Adrenal gland (tissue), 19 donors: ENCODE measurements around the gene UNC93B1. TPM values are rescaled to one million over a fixed set of nuclear protein-coding genes. Genes with fewer than 3 reads are reported as not detected.

ENCODE experiments used
- DNase-seq, 7 donors: peaks; one replicate each; pipeline ENCODE4 v3.0.0-alpha.2; 2019 to 2020
- H3K27ac ChIP-seq, 5 donors: fragments of 200-600 bp; sonication (generic) in 4 of 5; 1 replicate in 3 of 5; 2 replicates in 2 of 5; pipeline versions ENCODE4 v1.5.1 to v1.8.0; 2016 to 2020; ENCODE audit warnings: mild to moderate bottlenecking in 1 of 5
- H3K27me3 ChIP-seq: fragments of 200-600 bp; 2 replicates; pipeline ENCODE4 v1.8.0; 2021
- H3K36me3 ChIP-seq, 2 donors: fragments of 200-600 bp; replicated peaks in 1 of 2; 1 replicate in 1 of 2; 2 replicates in 1 of 2; pipeline versions ENCODE4 v1.5.1 to v1.8.0; 2018 to 2022
- H3K4me1 ChIP-seq, 2 donors: fragments of 200-600 bp; replicated peaks in 1 of 2; 1 replicate in 1 of 2; 2 replicates in 1 of 2; pipeline versions ENCODE4 v1.5.1 to v1.8.0; 2018 to 2021
- H3K4me3 ChIP-seq, 4 donors: fragments of 200-600 bp; sonication (generic) in 3 of 4; one replicate each; pipeline ENCODE4 v1.5.1; 2016 to 2018
- H3K9me3 ChIP-seq, 3 donors: fragments of 200-600 bp; sonication (generic) in 1 of 3; replicated peaks in 1 of 3; 1 replicate in 2 of 3; 2 replicates in 1 of 3; pipeline versions ENCODE4 v1.5.1 to v1.8.0; 2016 to 2021
- CTCF ChIP-seq, 6 experiments: fragments of 450-650 bp in 4 of 6; fragments of 200-600 bp in 2 of 6; sonication (generic) in 1 of 6; IDR thresholded peaks; 1 replicate in 5 of 6; 2 replicates in 1 of 6; pipeline versions ENCODE4 v1.5.1 to v1.8.0; 2016 to 2021; ENCODE audit warnings: antibody characterized with exemption in 6 of 6, mild to moderate bottlenecking in 2 of 6, moderate library complexity in 1 of 6
- POLR2A ChIP-seq, 2 donors: fragments of 450-650 bp; IDR thresholded peaks; one replicate each; pipeline ENCODE4 v1.6.1; 2017; ENCODE audit warnings: antibody characterized with exemption in 2 of 2, mild to moderate bottlenecking in 2 of 2, moderate library complexity in 1 of 2
- WGBS, 4 donors: extraction: QIAGEN DNeasy Blood & Tissue Kit in 2 of 4; methylation state at CpG; one replicate each; pipeline versions ENCODE4 v1.1.5 to v1.1.7; 2013 to 2017; 5-methylcytosine and 5-hydroxymethylcytosine counted together
- intact Hi-C, 2 donors: fragments of 100-400 bp; cut with DNase I; formaldehyde crosslinking; loops; one replicate each; pipeline versions ENCODE4 v1.14.1 to v1.15.0; 2022 to 2023
- long read RNA-seq, 10 donors: library from polyadenylated mRNA in 3 of 10; unstranded in 2 of 10; stranded (forward) in 1 of 10; transcript quantifications; one replicate each; pipeline ENCODE4 v2.0.0 and lab custom pipeline, GENCODE V29; 2021 to 2026
- polyA plus RNA-seq, 3 donors: library from polyadenylated mRNA; stranded (reverse); fragments of 200-250 nt in 2 of 3; fragments of 350-450 nt in 1 of 3; fragmentation: Illumina TruSeq in 1 of 3; extraction: RNeasy Lipid Tissue Mini Kit (QIAGEN cat#74804) in 1 of 3; gene quantifications; one replicate each; pipeline ENCODE4 v1.2.3, GENCODE V29; 2013 to 2014
- total RNA-seq, 9 donors: library from RNA; depleted of rRNA in 4 of 9; stranded (reverse); fragments of >200 nt in 4 of 9; fragments of 120-200 nt in 1 of 9; fragmentation: NEBNext Ultra II Directional in 1 of 9; extraction: Animal tissue kit (Norgen Biotek cat#: 25700) in 1 of 9; gene quantifications; one replicate each; pipeline versions ENCODE4 v1.1.0 to v1.2.4, GENCODE V29; 2013 to 2023
- donor health status: healthy with polysubstance abuse.
- donor health status: Bipolar disorder and iron deficiency.
- donor health status: DM: yes; HTN: yes; CAD: no.
- donor health status: DM: no; HTN: no; CAD: no.
- donor health status: DM: no; HTN: no; CAD: no.
- donor health status: DM: yes; HTN: yes; CAD: no.

UNC93B1 gene
- total RNA-seq: 10 to 100 TPM in 8 of 9 donors, 1 to 10 TPM in 1; 4.3 to 81.2 (median 59.6) TPM
- 10 to 100 TPM; 10.3 to 57.7 (median 57.0) TPM for polyA plus RNA-seq
- long read RNA-seq, donor 1, partial matches to known transcripts: 0 of 3 reads
- long read RNA-seq, donor 1, other reads (novel, unspliced or antisense): 0 of 3 reads
- long read RNA-seq, donor 2, partial matches to known transcripts: 0 of 3 reads
- long read RNA-seq, donor 2, other reads (novel, unspliced or antisense): 0 of 3 reads
- long read RNA-seq, donor 3, partial matches to known transcripts: 0 of 1 reads
- long read RNA-seq, donor 3, other reads (novel, unspliced or antisense): 0 of 1 reads
- long read RNA-seq, donor 4, partial matches to known transcripts: 1 of 2 reads
- long read RNA-seq, donor 4, other reads (novel, unspliced or antisense): 0 of 2 reads
- long read RNA-seq, donor 5, transcript UNC93B1-201 (11 exons, 2,316 nt): major isoform, 199 of 229 reads
- long read RNA-seq, donor 5, partial matches to known transcripts: 21 of 229 reads
- long read RNA-seq, donor 5, other reads (novel, unspliced or antisense): 8 of 229 reads
- long read RNA-seq, donor 6, partial matches to known transcripts: 3 of 4 reads
- long read RNA-seq, donor 6, other reads (novel, unspliced or antisense): 1 of 4 reads
- long read RNA-seq, donor 7, partial matches to known transcripts: 0 of 1 reads
- long read RNA-seq, donor 7, other reads (novel, unspliced or antisense): 0 of 1 reads
- long read RNA-seq, donor 8, partial matches to known transcripts: 0 of 3 reads
- long read RNA-seq, donor 8, other reads (novel, unspliced or antisense): 0 of 3 reads
- long read RNA-seq, donor 9, partial matches to known transcripts: 362 of 379 reads
- long read RNA-seq, donor 9, other reads (novel, unspliced or antisense): 16 of 379 reads
- long read RNA-seq, donor 10: 0 reads

- peak; percentile 89 to 94 (median 92) for DNase-seq
- 0 to 5% (median 4%) methylated on average over 4 to 64 of the region's 64 CpGs for WGBS, 4 donors
- Histone ChIP-seq H3K27ac (peak within 1 kb of the TSS in 3 of 5 donors; percentile 64 to 92 (median 68)), H3K4me3 (peak within 1 kb of the TSS; percentile 40 to 92 (median 64)), H3K27me3 (no peaks in the 10 kb centered on the region), H3K36me3 (no peaks in the 10 kb centered on the region), H3K4me1 (peaks cover under 1 to 12% of the 10 kb centered on the region in 2 donors), H3K9me3 (no peaks in the 10 kb centered on the region)
- peak in 1 of 2 donors; percentile 64 for TF ChIP-seq POLR2A (IDR thresholded peaks at IDR 0.05)
- no peak for TF ChIP-seq CTCF (IDR thresholded peaks at IDR 0.05)
- intact Hi-C loops: no loop called here
Measured at GRCh38 chr11:68003846-68004550, at the start of gene UNC93B1. Gene UNC93B1 (minus strand): TSS chr11:68004097. CDS start chr11:68004043, 54 bp downstream.

- Histone ChIP-seq H3K9me3 (no peaks in the 10 kb centered on the region), H3K27ac (peak overlapping the region in 2 of 5 donors; percentile 55 to 64), H3K4me3 (no peak overlapping the region), H3K4me1 (no peaks in the 10 kb centered on the region), H3K36me3 (peaks cover 0 to 42% of the 10 kb centered on the region in 2 donors), H3K27me3 (no peaks in the 10 kb centered on the region)
- WGBS, 4 donors: 40 to 48% (median 41%) methylated on average over 3 to 9 of the region's 9 CpGs; no CpG with 5 or more reads in 1 of the 4 donors
- TF ChIP-seq POLR2A (IDR thresholded peaks at IDR 0.05) (peak in 1 of 2 donors; percentile 13), CTCF (IDR thresholded peaks at IDR 0.05) (no peak)
- peak in 6 of 7 donors; percentile 42 to 72 (median 67) for DNase-seq
- intact Hi-C loops: no loop called here
Measured at GRCh38 chr11:68053117-68053516, 49.2 kb upstream of the UNC93B1 start.

- Histone ChIP-seq H3K27ac (peak overlapping the region in 1 of 5 donors; percentile 64), H3K9me3 (no peaks in the 10 kb centered on the region), H3K27me3 (no peaks in the 10 kb centered on the region), H3K4me1 (no peaks in the 10 kb centered on the region), H3K36me3 (peaks cover 0 to 49% of the 10 kb centered on the region in 2 donors), H3K4me3 (no peak overlapping the region)
- DNase-seq: no peak
- intact Hi-C loops: no loop called here
- TF ChIP-seq POLR2A (IDR thresholded peaks at IDR 0.05) (no peak), CTCF (IDR thresholded peaks at IDR 0.05) (no peak)
- WGBS, 4 donors: 88 to 92% (median 90%) methylated on average over 15 of the region's 15 CpGs
Measured at GRCh38 chr11:68052137-68052873, 48.4 kb upstream of the UNC93B1 start.
